ENCODE measurements around the gene CATSPERE. TPM values are rescaled to one million over a fixed set of nuclear protein-coding genes. Genes with fewer than 3 reads are reported as not detected.
"Not testable (repeated sequence)": the region's sequence is repeated elsewhere in the genome, so short reads cannot be mapped to it uniquely, and the experiment has no call there.

The CATSPERE gene
- total RNA-seq, 2 experiments from 2014 or later: 0.23 to 0.93 TPM

DNA sequence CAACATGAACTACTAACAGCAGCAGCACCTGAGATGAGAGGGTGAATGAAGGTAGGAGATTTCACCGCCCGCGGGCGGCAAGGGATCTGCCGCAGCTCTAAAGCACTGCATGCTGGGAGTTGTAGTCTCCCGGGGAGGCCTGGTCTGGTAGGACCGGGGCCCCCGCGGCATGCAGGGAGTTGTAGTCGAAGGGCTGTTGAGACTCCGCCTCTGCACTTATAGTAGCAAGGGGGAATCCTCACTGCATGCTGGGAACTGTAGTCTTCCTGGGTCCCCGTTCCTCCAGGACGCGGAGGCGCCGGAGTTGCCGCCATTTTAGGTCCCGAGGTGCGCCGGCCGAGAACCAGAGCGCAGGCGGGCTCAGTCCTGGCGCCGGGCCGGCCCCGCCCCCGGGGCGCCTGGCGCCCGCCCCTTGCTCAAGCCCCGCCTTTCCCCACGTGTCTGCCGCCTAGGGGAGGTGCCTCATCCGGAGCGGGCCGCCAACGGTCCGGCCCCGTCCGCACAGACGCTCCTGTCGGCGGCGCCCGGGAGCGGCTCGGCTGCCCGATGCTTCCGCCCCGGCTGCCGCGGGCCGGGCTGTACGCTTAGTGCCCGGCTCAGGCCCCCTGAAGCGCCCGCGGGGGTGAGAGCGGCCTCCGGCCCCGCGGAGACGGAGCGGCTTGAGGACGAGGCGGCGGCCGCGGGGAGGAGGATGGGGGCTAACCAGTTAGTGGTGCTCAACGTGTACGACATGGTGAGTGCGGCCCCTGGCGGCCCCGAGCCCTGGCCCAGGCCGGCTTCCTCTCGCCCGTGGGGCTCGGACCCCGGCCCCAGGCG, 191.8 kb downstream of the CATSPERE start, which contains the start of gene DESI2:
DESI2 (plus strand) TSS at position 504 of the 816 bp plus-strand sequence; CDS start at position 692, 188 bp downstream.
- H3K27me3 Mint-ChIP-seq: peaks cover 4% of the 10 kb centered on the region
- H3K4me3 Mint-ChIP-seq: peak within 1 kb of the TSS; percentile 76
- POLR2A ChIA-PET: interaction anchor here (0.7 to 2.8 kb wide), 12 partner anchors 18 to 319 kb away, joined by 3 to 18 read pairs (median 4); partner anchors contain the start of genes ADSS2 and HNRNPU
- H3K9me3 Mint-ChIP-seq: no peaks in the 10 kb centered on the region
- H3K36me3 Mint-ChIP-seq (ENCODE audit: low read depth): peaks cover 16% of the 10 kb centered on the region
- peak within 1 kb of the TSS; percentile 79 for H3K27ac Mint-ChIP-seq
- H3K4me1 Mint-ChIP-seq: peaks cover 15% of the 10 kb centered on the region
- CTCF ChIA-PET: interaction anchor here (0.7 to 1.6 kb wide), 4 partner anchors 48 to 103 kb away, joined by 3 to 6 read pairs (median 5); no protein-coding TSS in a partner anchor
- DNase-seq: peak; percentile 98

GRCh38 chr1:244653439-244654107, 192.5 kb downstream of the CATSPERE start:
- Mint-ChIP-seq H3K4me1 (peaks cover 17% of the 10 kb centered on the region), H3K4me3 (no peak overlapping the region), H3K9me3 (no peaks in the 10 kb centered on the region), H3K36me3 (ENCODE audit: low read depth) (peaks cover 23% of the 10 kb centered on the region), H3K27ac (no peak overlapping the region), H3K27me3 (peaks cover 4% of the 10 kb centered on the region)
- POLR2A ChIA-PET: interaction anchor here (0.6 to 2.8 kb wide), 7 partner anchors 44 to 318 kb away, joined by 3 to 18 read pairs (median 5); partner anchors contain the start of gene HNRNPU
- no peak for DNase-seq
- CTCF ChIA-PET: interaction anchor here (0.7 to 1.2 kb wide), 2 partner anchors 49 to 53 kb away, joined by 4 to 6 read pairs; no protein-coding TSS in a partner anchor

GRCh38 chr1:244654108-244655038, 193.3 kb downstream of the CATSPERE start:
- peaks cover 17% of the 10 kb centered on the region for H3K4me1 Mint-ChIP-seq
- ChIA-PET POLR2A (interaction anchor here (0.8 to 2.8 kb wide), 5 partner anchors 49 to 317 kb away, joined by 3 to 18 read pairs (median 5); partner anchors contain the start of gene HNRNPU), CTCF (interaction anchor here (0.7 to 1.2 kb wide), 3 partner anchors 50 to 54 kb away, joined by 3 to 6 read pairs (median 4); no protein-coding TSS in a partner anchor)
- no peak overlapping the region for H3K27ac Mint-ChIP-seq
- peaks cover 28% of the 10 kb centered on the region for H3K36me3 Mint-ChIP-seq (ENCODE audit: low read depth)
- no peaks in the 10 kb centered on the region for H3K9me3 Mint-ChIP-seq
- DNase-seq: no peak
- peaks cover 4% of the 10 kb centered on the region for H3K27me3 Mint-ChIP-seq
- H3K4me3 Mint-ChIP-seq: no peak overlapping the region

GRCh38 chr1:244655186-244655585, 194.1 kb downstream of the CATSPERE start:
- Mint-ChIP-seq H3K27ac (no peak overlapping the region), H3K4me3 (no peak overlapping the region), H3K9me3 (no peaks in the 10 kb centered on the region), H3K4me1 (peaks cover 17% of the 10 kb centered on the region), H3K36me3 (ENCODE audit: low read depth) (peaks cover 35% of the 10 kb centered on the region), H3K27me3 (peaks cover 4% of the 10 kb centered on the region)
- DNase-seq: no peak
- CTCF ChIA-PET: interaction anchor here (0.7 kb wide), 1 partner anchor 51 kb away, joined by 3 read pairs; no protein-coding TSS in a partner anchor
- POLR2A ChIA-PET: no interaction called here

DNA sequence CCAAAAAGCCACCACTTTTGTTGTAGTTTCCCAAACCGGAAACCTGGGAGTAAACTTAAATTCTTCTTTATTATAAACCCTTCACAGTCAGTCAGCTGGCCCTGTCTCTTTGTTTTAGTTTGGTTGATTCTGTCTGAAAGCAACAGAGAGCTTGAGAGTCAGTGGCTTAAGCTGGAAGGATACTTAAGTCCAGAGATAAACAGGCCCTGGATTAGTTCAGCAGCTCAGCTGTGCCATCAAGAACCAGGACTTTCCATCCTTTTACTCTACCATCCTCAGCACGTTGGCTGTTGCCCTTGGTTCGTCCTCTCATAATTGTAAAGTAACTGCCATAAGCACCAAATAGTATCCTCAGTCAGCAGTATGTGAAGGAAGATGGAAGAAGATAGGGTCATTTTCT, 196.3 kb downstream of the CATSPERE start:
- ChIA-PET CTCF (no interaction called here), POLR2A (no interaction called here)
- Mint-ChIP-seq H3K4me3 (no peak overlapping the region), H3K9me3 (no peaks in the 10 kb centered on the region), H3K27me3 (no peaks in the 10 kb centered on the region), H3K36me3 (ENCODE audit: low read depth) (peaks cover 43% of the 10 kb centered on the region), H3K4me1 (peaks cover 9% of the 10 kb centered on the region), H3K27ac (no peak overlapping the region)
- no peak for DNase-seq

DNA sequence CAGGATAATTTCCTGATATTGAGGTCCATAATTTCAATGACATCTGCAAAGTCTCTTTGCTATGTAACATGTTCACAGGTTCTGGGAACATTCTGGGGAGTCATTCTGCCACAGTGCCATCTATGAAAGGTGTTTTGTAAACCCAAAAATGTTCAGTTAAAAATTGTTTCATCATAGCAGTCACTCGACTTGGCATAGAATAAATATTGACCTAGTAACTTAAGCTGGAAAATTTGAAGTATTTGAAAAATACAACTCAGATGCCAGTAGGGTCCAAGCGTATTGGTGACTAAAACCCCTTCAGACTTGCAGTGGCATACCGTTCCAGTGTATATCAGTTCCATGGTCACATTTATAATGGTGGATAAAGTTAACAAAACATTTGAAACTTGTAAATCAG, 198.6 kb downstream of the CATSPERE start:
- POLR2A ChIA-PET: no interaction called here
- no peaks in the 10 kb centered on the region for H3K9me3 Mint-ChIP-seq
- H3K27me3 Mint-ChIP-seq: no peaks in the 10 kb centered on the region
- no peak for DNase-seq
- no peak overlapping the region for H3K4me3 Mint-ChIP-seq
- no peak overlapping the region for H3K27ac Mint-ChIP-seq
- peaks cover 43% of the 10 kb centered on the region for H3K36me3 Mint-ChIP-seq (ENCODE audit: low read depth)
- CTCF ChIA-PET: no interaction called here
- H3K4me1 Mint-ChIP-seq: peaks cover 9% of the 10 kb centered on the region

GRCh38 chr1:244660595-244660994, 199.5 kb downstream of the CATSPERE start:
- H3K4me3 Mint-ChIP-seq: no peak overlapping the region
- no peak for DNase-seq
- H3K4me1 Mint-ChIP-seq: peaks cover 9% of the 10 kb centered on the region
- H3K36me3 Mint-ChIP-seq (ENCODE audit: low read depth): peaks cover 43% of the 10 kb centered on the region
- ChIA-PET POLR2A (no interaction called here), CTCF (no interaction called here)
- H3K27me3 Mint-ChIP-seq: no peaks in the 10 kb centered on the region
- no peak overlapping the region for H3K27ac Mint-ChIP-seq
- H3K9me3 Mint-ChIP-seq: no peaks in the 10 kb centered on the region

DNA sequence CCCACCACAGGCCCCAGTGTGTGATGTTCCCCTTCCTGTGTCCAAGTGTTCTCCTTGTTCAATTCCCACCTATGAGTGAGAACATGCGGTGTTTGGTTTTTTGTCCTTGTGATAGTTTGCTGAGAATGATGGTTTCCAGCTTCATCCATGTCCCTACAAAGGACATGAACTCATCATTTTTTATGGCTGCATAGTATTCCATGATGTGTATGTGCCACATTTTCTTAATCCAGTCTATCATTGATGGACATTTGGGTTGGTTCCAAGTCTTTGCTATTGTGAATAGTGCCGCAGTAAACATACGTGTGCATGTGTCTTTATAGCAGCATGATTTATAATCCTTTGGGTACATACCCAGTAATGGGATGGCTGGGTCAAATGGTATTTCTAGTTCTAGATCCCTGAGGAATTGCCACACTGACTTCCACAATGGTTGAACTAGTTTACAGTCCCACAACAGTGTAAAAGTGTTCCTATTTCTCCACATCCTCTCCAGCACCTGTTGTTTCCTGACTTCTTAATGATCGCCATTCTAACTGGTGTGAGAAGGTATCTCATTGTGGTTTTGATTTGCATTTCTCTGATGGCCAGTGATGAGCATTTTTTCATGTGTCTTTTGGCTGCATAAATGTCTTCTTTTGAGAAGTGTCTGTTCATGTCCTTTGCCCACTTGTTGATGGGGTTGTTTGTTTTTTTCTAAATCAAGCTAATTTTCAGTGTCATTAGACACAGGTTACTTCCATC, 200.7 kb downstream of the CATSPERE start:
- H3K4me3 Mint-ChIP-seq, DNase-seq, POLR2A ChIA-PET, H3K27me3 Mint-ChIP-seq, H3K27ac Mint-ChIP-seq, CTCF ChIA-PET, H3K9me3 Mint-ChIP-seq, H3K4me1 Mint-ChIP-seq: not testable (repeated sequence)
- peaks cover 38% of the 10 kb centered on the region for H3K36me3 Mint-ChIP-seq (ENCODE audit: low read depth)

- Mint-ChIP-seq H3K36me3 (ENCODE audit: low read depth) (peaks cover 29% of the 10 kb centered on the region), H3K27me3 (no peaks in the 10 kb centered on the region), H3K9me3 (no peaks in the 10 kb centered on the region), H3K4me3 (no peak overlapping the region), H3K27ac (no peak overlapping the region), H3K4me1 (peaks cover 5% of the 10 kb centered on the region)
- DNase-seq: no peak
- POLR2A ChIA-PET: no interaction called here
- CTCF ChIA-PET: no interaction called here
Observed at GRCh38 chr1:244662599-244662998, 201.5 kb downstream of the CATSPERE start.

- no peak overlapping the region for H3K4me3 Mint-ChIP-seq
- CTCF ChIA-PET: no interaction called here
- H3K4me1 Mint-ChIP-seq: peaks cover 2% of the 10 kb centered on the region
- DNase-seq: no peak
- peaks cover 15% of the 10 kb centered on the region for H3K36me3 Mint-ChIP-seq (ENCODE audit: low read depth)
- H3K9me3 Mint-ChIP-seq: no peaks in the 10 kb centered on the region
- H3K27ac Mint-ChIP-seq: no peak overlapping the region
- POLR2A ChIA-PET: no interaction called here
- no peaks in the 10 kb centered on the region for H3K27me3 Mint-ChIP-seq
Observed at GRCh38 chr1:244664353-244664752, 203.3 kb downstream of the CATSPERE start.

GRCh38 chr1:244665771-244666217, 204.7 kb downstream of the CATSPERE start:
- no peaks in the 10 kb centered on the region for H3K9me3 Mint-ChIP-seq
- peaks cover 12% of the 10 kb centered on the region for H3K36me3 Mint-ChIP-seq (ENCODE audit: low read depth)
- no peak overlapping the region for H3K27ac Mint-ChIP-seq
- ChIA-PET POLR2A (no interaction called here), CTCF (no interaction called here)
- H3K4me1 Mint-ChIP-seq: peaks cover 2% of the 10 kb centered on the region
- H3K27me3 Mint-ChIP-seq: no peaks in the 10 kb centered on the region
- no peak overlapping the region for H3K4me3 Mint-ChIP-seq
- no peak for DNase-seq
